GM18526 (cell line): ENCODE measurements around the gene SELENOI.
A peak's percentile ranks its signal among the peaks of the same experiment; 100 is the strongest.

ENCODE experiments used
- POLR2A ChIP-seq: IDR thresholded peaks from 3 replicates; pipeline ENCODE4 v1.6.1; 2011; ENCODE audit not compliant: insufficient read length; ENCODE audit errors: extremely low read depth

Gene SELENOI, protein sequence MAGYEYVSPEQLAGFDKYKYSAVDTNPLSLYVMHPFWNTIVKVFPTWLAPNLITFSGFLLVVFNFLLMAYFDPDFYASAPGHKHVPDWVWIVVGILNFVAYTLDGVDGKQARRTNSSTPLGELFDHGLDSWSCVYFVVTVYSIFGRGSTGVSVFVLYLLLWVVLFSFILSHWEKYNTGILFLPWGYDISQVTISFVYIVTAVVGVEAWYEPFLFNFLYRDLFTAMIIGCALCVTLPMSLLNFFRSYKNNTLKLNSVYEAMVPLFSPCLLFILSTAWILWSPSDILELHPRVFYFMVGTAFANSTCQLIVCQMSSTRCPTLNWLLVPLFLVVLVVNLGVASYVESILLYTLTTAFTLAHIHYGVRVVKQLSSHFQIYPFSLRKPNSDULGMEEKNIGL

DNA sequence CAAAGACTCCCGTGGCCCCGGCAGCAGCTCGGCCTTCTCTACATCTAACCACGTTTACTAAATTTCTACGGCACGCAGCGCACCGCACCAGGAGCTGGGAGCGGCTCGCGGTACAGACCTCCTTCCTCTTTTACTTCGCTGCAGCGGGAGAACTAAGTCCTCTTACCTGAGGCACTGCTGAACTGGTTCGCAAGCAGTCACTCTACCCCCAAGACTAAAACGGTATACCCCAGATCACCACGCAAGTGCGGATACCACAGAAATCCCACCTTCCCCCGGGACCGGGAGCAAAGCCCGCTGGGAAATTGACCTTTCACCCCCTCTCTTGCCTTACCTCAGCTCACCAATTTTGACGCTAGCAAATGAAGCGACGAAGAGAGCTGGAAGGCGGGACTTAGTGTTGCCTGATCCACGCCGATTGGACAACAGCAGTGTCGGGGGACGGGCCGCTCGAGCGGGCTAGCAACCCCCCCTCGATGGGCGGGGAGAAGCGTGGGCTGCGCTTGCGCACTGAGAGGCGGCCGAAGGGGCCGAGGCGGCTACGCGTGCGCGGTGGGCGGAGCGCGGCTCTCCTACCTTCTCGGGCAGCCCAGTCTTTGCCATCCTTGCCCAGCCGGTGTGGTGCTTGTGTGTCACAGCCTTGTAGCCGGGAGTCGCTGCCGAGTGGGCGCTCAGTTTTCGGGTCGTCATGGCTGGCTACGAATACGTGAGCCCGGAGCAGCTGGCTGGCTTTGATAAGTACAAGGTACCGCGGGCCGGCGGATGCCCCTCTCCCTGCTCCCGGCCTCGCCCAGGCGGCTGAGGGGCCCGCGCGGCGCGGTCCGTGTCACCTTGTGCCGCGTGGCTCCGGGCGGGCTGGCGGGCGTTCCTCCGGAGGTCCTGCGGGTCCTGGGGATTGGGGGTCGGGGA, at the start of gene SELENOI:
Gene SELENOI, plus strand, starts transcription at position 599 of the 909 bp plus-strand sequence. Its CDS starts 90 bp downstream, at position 689.
- peak; percentile 94 for TF ChIP-seq POLR2A

DNA sequence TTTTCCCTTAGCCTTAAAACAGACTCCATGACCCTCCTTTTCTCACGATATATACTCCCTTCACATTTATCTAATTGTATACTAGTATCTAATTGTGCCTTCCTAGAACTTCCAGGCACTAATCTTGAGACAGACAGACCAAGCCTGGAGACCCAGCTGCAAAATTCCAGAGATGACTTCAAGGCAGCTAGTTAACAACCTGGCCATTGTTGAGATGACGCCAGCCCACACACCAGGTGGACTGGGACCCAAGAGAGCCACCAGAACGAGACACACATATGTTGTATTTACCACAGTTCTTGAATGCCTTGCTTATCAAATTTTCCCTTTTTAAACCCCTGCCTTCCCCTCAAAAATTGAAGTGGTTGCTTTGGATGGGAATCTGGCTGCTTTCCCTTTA, 48.9 kb upstream of the SELENOI start:
- no peak for TF ChIP-seq POLR2A

DNA sequence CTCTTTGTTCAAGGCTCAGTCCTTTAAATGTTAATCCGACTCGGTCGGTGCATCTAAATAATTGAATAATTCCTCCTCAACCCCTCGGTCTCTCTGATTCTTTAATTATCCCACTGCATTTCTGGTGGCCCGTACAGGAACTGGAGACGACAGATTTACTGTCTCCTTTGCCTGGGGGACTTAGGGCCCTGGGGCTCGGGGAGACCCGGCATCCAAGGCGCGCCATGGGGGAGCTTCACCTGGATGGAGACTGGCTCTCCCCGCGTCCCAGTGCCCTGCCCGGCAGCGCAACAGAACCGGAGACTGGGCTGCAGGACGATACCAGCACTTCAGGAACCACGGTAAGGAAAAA, 47.7 kb upstream of the SELENOI start:
- no peak for TF ChIP-seq POLR2A

DNA sequence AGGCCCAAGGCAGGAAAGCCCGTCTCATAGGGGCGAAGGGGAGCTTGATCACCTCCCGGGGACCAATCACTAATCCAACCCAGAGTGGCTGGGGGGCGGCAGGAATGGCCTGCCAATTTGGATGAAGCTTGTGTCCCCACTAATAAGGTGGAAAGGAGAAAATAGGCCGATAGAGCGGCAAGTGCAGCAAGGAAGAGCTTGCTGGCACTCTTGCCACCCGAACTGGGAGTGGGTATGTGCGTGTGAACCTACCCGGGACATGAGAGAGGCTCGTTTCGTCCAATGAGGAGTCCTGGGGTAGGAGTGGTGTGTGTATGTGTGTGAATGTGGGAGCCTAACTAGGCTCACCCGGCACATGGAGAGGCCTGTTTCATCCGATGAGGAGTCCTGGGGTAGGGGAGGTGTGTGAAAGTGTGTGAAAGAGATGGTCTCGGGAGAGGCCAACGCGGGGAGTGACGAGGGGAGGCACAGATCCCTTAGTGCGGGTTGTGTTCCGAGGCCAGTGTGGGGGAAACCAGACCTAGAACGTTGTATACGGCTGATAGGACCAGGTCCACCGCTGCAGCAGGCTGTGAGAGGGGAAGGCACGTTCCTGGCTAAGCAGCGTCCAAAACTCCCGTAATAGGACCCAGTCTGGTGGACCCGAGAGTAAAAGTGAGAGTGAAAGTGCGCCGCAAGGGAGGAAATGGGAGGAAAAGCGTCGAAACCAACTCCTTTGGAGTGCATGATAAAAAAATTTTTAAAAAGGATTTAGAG, 47.1 kb upstream of the SELENOI start:
- peak; percentile 27 for TF ChIP-seq POLR2A

DNA sequence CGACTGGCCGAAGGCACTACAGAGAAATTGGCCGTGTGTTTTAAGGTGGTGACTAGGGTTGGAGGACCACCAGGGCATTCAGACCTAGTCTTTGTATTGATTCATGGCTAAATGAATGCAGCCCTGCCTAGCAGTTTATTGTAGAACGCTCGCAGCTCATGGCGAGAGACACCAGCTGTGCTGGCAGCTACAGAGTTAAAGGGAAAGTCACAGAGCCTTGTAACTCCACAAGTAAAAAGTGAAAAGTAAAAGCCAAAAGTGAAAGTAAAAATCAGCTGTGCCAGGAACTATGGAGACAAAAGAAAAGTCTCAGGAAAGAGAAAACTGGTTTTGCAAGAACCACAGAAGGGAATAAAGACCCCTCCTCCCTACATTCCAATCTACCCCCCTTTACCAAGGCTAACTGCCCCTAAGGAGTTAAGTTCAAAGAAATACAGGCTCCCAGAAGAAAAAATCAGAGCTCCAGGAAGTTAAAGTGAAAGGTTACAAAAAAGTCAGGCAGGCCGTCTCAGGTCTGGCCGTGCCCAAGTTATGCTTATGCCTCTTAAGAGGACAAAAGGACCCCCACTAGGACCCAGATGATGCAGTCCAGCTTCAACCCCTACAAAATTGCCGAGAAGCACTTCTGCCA, 46.4 kb upstream of the SELENOI start:
- no peak for TF ChIP-seq POLR2A

DNA sequence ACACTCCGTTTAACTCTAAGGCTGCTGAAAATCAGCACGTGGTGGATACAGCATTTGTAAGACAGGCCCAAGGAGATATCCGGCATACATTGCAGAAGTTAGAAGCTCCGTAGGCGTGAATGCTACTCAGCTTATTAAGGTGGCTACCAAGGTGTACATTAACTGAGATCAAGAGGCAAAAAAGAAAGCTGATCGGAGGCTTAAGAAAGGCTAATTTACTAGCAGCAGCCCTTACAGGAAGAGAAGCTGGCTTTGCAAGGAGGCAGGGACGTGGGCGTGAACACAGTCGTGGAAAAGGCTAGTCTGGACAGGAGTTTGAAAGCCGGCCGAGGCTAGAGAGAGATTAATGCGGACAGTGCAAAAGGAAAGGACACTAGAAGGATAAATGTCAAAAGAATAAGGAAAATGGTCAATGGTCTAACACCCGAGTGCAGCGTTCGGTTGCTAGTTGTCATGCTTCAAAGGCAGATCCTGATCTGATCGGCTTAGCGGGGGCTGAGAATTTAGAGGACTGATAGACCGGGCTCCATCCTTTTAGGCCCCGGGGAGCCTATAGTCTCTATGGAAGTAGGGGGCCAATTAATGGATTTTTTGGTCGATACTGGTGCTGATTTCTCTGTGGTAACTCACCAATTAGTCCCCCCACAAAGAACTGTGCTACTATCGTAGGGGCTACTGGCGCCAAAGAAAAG, 45.6 kb upstream of the SELENOI start:
- TF ChIP-seq POLR2A, result no peak

DNA sequence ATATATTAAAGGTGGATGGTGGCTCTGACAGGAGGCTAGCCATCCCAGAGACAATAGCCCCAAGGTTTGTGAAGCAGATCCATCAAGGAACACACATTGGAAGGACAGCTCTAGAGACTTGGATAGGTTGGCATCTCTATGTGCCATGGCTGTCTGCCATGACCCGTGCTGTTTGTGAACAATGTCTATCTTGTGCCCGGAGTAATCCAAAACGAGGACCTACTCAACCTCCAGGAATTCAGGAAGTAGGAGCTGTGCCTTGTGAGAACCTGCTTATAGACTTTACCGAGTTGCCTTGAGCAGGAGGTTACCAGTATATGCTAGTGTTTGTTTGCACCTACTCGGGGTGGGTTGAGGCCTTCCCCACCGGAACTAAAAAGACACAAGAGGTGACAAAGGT, 43.1 kb upstream of the SELENOI start:
- no peak for TF ChIP-seq POLR2A

DNA sequence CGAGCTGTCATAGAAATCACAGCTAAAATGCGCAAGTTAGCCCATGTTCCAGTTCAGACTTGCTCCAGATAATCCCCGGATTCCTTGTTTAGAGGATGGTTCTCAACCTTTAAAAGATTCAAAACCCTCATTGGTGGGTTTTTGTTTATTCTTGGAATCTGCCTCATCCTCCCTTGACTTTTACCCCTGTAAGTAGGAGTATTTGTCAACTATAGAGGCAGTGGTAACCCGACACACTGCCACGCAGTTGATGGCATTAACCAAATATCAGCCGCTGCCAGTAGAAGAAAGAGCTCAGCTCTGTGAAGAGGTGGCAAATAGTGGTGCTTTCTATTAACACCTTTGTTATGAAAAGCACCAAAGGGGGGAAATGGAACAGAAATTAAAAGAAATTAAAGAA, 40.4 kb upstream of the SELENOI start:
- no peak for TF ChIP-seq POLR2A

DNA sequence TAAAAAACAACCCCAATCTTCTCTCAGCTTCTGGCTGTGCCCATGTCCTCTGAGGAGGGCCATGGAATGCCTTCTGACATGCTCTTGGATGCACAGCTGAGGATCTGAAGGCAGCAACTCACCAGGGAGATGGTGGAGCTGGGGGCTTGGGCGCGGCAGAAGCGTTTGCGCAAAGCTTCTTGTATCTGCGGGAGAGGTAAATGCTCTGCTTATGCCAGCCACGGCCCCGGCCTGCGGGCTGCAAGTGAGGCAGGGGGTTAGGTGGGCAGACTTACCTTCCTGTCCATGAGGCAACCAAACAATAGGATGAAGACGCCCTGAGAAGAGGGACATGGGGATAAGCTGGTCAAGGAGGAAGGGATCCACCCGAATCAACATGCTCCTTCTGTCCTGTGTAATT, 36.0 kb upstream of the SELENOI start:
- TF ChIP-seq POLR2A, result no peak

DNA sequence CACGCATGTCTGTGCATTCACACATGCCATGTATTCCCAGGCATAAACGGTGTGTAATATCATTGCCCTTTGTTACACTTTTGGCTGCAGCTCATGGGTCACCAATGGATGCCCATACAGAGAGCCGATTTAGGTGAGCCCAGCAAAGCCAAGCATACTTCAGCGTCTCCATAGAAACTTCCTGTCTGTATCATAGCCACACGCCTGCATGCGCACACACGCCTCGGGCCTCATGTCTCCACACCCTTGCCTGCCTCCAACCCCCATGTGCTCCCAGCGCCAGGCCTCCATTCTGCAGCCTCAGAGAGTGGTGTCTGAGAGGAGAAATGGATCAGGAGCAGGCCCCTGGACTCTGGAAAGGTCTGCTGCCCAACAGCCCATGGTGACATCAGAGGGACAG, 33.5 kb upstream of the SELENOI start:
- no peak for TF ChIP-seq POLR2A

DNA sequence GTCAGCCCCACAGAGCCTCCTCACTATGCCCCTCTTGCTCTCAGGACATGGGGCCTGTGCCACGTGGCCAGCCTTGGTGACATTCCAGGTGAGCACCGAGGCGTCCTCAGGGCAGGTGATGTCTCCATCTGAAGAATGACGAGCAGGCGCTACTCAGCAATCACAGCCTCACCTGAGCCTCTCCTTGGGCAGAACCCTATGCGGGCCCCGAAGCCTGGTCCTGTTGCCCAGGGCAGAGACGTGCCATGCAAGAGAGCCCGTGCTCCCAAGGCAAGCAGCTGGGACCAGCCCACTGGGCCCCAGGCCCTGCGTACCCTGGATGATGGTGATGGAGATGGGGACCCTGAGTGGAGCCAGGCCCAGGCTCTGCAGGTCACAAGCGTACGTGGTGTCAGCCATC, 32.5 kb upstream of the SELENOI start:
- TF ChIP-seq POLR2A, result no peak

DNA sequence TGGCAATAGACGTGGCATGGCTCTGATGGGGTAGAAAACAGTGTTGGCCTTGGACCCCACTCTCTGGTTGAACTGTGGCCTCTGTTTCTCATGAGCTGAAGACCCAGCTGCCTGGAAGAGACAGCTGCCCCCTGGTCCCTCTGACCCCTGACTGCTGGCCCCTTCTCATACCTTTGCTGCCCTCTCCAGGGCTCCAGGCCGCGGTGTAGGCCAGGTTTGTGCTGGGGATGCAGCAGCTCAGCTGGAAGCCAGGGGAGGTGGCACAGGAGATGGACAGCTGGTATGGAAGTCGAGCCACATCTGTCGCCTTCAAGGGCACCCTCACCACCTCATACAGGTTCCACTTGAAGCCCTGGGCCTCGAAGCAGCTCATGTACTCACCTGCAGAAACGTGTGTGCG, 31.7 kb upstream of the SELENOI start:
- no peak for TF ChIP-seq POLR2A

DNA sequence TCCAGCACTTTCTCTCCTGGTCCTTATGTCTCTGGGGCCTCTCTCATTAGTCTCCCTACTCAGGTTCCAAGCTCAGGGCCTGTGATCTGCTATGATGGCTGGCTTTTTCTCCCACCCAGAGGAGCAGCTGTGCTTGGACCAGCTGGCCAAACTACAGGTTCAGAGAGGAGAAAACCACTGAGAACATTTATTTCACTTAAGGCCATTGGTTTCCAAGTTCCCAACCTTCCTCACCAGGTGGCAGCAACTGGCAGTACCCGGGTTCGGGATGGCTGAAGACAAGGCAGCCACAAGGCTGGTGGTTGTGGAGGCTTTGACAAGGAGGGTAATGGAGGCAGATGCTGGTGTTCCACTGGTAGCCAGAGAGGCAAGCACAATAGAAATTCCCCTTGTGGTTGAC, 29.9 kb upstream of the SELENOI start:
- no peak for TF ChIP-seq POLR2A

DNA sequence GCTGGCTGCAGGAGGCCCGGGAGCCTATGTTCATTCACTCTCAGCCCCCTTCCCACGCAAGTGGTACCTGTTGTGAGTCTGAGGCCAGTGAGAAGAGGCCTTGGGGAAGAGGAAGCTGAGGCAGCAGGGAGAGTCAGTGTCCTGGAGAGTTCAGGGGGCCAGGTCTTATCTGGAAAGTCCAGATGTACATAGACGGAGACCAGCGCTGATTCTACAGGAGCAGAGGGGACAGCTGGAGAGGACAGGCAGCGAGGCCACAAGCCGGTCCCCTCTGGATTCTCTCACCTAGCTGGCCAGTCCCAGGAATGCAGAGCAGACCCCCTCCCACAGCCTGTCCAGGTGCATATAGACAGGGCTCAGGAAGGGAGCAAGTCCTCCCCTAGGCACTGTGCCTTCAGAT, 29.1 kb upstream of the SELENOI start:
- no peak for TF ChIP-seq POLR2A
